ENCODE measurements around the gene RASL10A. TPM values are rescaled to one million over a fixed set of nuclear protein-coding genes. Genes with fewer than 3 reads are reported as not detected.

RASL10A gene
- total RNA-seq, 1 donor from 2014 or later = 0.33 TPM

- H3K36me3 ChIP-seq (ENCODE audit: control insufficient read depth, insufficient read depth, low read length) = no peaks in the 10 kb centered on the region
- no peaks in the 10 kb centered on the region for H3K27me3 ChIP-seq (ENCODE audit: control insufficient read depth, insufficient read depth, low read length)
- DNase-seq (ENCODE audit: low read depth) = no peak
- TF ChIP-seq CTCF (IDR thresholded peaks at IDR 0.05; ENCODE audit: insufficient read depth, low read length, poor library complexity, severe bottlenecking) = no peak
- no peak overlapping the region for H3K4me3 ChIP-seq (ENCODE audit: low read depth, low read length)
These were observed 31.3 kb downstream of the RASL10A start for GRCh38 chr22:29284196-29284595.

- no peak for TF ChIP-seq CTCF (IDR thresholded peaks at IDR 0.05; ENCODE audit: insufficient read depth, low read length, poor library complexity, severe bottlenecking)
- no peak for DNase-seq (ENCODE audit: low read depth)
- H3K36me3 ChIP-seq (ENCODE audit: control insufficient read depth, insufficient read depth, low read length) = peaks cover 3% of the 10 kb centered on the region
- H3K27me3 ChIP-seq (ENCODE audit: control insufficient read depth, insufficient read depth, low read length) = no peaks in the 10 kb centered on the region
- H3K4me3 ChIP-seq (ENCODE audit: low read depth, low read length) = no peak overlapping the region
These were observed 37.6 kb downstream of the RASL10A start for GRCh38 chr22:29277927-29278326.

DNA sequence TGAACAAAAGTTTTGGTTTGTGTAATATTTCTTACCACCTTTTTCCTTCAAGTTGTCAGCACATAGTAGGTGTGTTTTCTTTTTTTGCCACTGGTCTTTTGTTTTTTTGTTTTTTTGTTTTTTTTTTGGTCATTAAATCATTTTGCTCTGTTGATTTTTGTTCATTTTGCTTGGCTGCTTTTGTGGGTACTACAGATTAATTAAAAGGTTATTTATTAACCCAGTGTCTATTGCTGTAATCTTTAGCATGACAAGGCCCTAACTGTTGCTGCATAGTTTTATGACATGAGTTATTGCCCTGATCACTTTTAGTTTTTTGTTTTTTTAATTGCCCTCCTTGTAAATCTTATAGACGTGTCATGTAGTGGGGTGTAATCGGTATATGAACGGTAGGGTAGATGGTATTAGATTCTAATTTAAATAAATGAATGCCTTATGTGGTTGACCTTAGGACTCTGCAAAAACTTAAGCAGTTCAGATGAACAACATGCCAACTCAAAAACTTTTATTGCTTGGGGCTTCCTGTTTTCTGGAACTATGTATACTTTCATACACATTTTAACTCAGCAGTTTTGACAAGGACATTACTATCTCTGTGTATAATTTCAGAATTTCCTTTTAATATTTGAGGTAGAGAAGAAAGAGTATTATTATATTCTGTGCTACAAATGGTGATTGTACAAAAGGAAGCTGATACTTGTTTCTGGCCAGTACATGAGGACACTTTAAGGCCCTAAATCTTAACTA is 39.5 kb downstream of the RASL10A start:
- no peak for TF ChIP-seq CTCF (IDR thresholded peaks at IDR 0.05; ENCODE audit: insufficient read depth, low read length, poor library complexity, severe bottlenecking)
- DNase-seq (ENCODE audit: low read depth) = no peak
- H3K36me3 ChIP-seq (ENCODE audit: control insufficient read depth, insufficient read depth, low read length) = peaks cover 3% of the 10 kb centered on the region
- H3K4me3 ChIP-seq (ENCODE audit: low read depth, low read length) = no peak overlapping the region
- no peaks in the 10 kb centered on the region for H3K27me3 ChIP-seq (ENCODE audit: control insufficient read depth, insufficient read depth, low read length)

DNA sequence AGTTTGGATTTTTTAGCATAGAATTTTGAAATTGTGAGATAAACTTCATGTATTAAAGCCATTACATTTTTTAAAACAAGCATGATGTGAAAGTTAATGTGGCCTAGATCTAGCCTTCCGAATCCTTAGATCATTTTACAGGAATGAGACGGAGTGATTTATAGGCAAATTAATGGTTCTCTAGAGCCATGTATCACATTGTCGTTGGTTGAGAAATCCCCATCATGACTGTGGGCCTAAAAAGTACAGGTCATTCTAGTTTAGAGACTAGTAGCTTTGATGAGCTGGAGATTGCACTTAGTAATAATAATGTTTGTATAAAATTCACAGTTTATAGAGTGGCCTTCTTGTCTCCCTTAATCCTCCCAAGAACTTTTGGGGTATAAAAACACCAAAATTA is 40.3 kb downstream of the RASL10A start:
- TF ChIP-seq CTCF (IDR thresholded peaks at IDR 0.05; ENCODE audit: insufficient read depth, low read length, poor library complexity, severe bottlenecking) = no peak
- Histone ChIP-seq H3K36me3 (ENCODE audit: control insufficient read depth, insufficient read depth, low read length) (peaks cover 3% of the 10 kb centered on the region), H3K27me3 (ENCODE audit: control insufficient read depth, insufficient read depth, low read length) (no peaks in the 10 kb centered on the region), H3K4me3 (ENCODE audit: low read depth, low read length) (no peak overlapping the region)
- no peak for DNase-seq (ENCODE audit: low read depth)

- no peak for DNase-seq (ENCODE audit: low read depth)
These were observed 42.9 kb downstream of the RASL10A start for GRCh38 chr22:29272624-29273023.

More at GRCh38 chr22:29272624-29273023, 42.9 kb downstream of the RASL10A start:
- Histone ChIP-seq H3K4me3 (ENCODE audit: low read depth, low read length) (no peak overlapping the region), H3K36me3 (ENCODE audit: control insufficient read depth, insufficient read depth, low read length) (peaks cover 1% of the 10 kb centered on the region), H3K27me3 (ENCODE audit: control insufficient read depth, insufficient read depth, low read length) (no peaks in the 10 kb centered on the region)
- no peak for TF ChIP-seq CTCF (IDR thresholded peaks at IDR 0.05; ENCODE audit: insufficient read depth, low read length, poor library complexity, severe bottlenecking)
